Stimulated activated CD4-positive, alpha-beta T cell treated with anti-CD3 and anti-CD28 coated beads, Interleukin-2, amount 100 ng/mL, for 4 hours (primary cell): ENCODE results near the gene ESR2.

ENCODE experiments used
- DNase-seq: peaks from one replicate; pipeline ENCODE4 v3.0.0-alpha.2; 2020; ENCODE audit warnings: low read depth

The ESR2 gene

DNA sequence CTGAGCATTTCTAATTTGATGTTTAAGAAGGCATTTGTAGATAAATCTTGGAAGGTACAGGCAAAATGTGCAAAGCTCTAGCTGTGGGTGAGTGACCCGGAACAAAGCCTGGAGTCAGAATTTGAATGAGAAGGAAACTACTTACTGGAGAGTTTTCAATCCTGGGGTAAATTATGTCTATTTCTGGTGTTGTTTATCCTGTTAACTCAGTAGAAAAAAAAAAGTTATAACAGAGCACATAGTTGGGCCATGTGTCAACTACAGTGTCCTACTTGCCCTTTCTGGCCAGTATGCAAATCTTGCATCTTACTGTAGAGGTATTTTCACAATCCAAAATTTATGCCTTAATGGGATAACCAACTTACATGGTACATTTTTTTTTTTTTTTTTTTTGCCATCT is 259.0 kb downstream of the ESR2 start:
- no peak for DNase-seq
